ENCODE results near the gene ANKRD29. TPM values are rescaled to one million over a fixed set of nuclear protein-coding genes. Genes with fewer than 3 reads are reported as not detected.

Gene ANKRD29
- polyA plus RNA-seq, 1 donor (not counting 4 experiments of a cell fraction or from before 2014, with no cell fraction given): 3.7 TPM

DNA sequence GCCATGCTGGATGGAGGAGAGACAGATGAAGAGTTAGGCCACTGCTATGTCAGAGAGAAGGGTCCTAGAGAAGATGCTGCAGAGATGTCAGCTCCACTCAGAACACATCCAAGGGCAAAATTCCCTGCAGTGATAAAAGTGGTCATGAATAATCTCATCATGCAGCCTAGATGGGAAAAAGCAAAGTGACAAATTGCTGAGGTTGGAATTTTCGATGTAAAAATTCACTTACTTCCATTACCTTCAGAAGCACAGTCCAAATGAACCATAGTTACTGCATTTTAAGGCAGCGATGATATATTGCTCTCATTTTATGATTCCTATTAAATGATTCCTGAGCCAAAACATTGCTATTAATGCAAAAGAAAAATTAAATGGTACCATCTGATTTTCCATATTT, 16.4 kb downstream of the ANKRD29 start:
- Histone ChIP-seq H3K27ac (ENCODE audit: control insufficient read depth, insufficient read depth, low read length) (no peak overlapping the region), H3K4me3 (ENCODE audit: control insufficient read depth in 2 of 3, extremely low read depth in 1 of 3, insufficient read depth in 2 of 3, low read depth in 1 of 3, low read length in 3 of 3) (no peak overlapping the region), H3K27me3 (ENCODE audit: control insufficient read depth, extremely low read depth, insufficient read depth, low read length) (no peaks in the 10 kb centered on the region), H4K20me1 (ENCODE audit: control insufficient read depth, extremely low read depth, insufficient read depth, low read length) (no peaks in the 10 kb centered on the region), H3K4me1 (ENCODE audit: control insufficient read depth, extremely low read depth, insufficient read depth, low read length) (peaks cover 4% of the 10 kb centered on the region), H3K9me1 (ENCODE audit: control insufficient read depth, extremely low read depth, insufficient read depth, low read length) (no peaks in the 10 kb centered on the region), H3K79me2 (ENCODE audit: control insufficient read depth, insufficient read depth, low read length) (no peaks in the 10 kb centered on the region), H3K36me3 (ENCODE audit: control insufficient read depth in 2 of 2, extremely low read depth in 1 of 2, insufficient read depth in 2 of 2, low read length in 2 of 2) (no peaks in the 10 kb centered on the region), H2AFZ (ENCODE audit: control insufficient read depth, low read length) (no peak overlapping the region), H3K4me2 (ENCODE audit: control insufficient read depth, extremely low read depth, insufficient read depth, low read depth, low read length) (no peak overlapping the region), H3K9ac (ENCODE audit: control insufficient read depth, extremely low read depth, insufficient read depth, low read length) (no peak overlapping the region), H3K9me3 (ENCODE audit: control insufficient read depth, low read depth, low read length) (no peaks in the 10 kb centered on the region)
- dilution Hi-C loops (cut with MboI; ENCODE audit: extremely low pct_ligation_motif_present, low sequenced_read_pairs): no loop called here
- DNase-seq (ENCODE audit: low read depth, low spot score) (no peak), FAIRE-seq (no peak)
- TF ChIP-seq, protein P1, sequence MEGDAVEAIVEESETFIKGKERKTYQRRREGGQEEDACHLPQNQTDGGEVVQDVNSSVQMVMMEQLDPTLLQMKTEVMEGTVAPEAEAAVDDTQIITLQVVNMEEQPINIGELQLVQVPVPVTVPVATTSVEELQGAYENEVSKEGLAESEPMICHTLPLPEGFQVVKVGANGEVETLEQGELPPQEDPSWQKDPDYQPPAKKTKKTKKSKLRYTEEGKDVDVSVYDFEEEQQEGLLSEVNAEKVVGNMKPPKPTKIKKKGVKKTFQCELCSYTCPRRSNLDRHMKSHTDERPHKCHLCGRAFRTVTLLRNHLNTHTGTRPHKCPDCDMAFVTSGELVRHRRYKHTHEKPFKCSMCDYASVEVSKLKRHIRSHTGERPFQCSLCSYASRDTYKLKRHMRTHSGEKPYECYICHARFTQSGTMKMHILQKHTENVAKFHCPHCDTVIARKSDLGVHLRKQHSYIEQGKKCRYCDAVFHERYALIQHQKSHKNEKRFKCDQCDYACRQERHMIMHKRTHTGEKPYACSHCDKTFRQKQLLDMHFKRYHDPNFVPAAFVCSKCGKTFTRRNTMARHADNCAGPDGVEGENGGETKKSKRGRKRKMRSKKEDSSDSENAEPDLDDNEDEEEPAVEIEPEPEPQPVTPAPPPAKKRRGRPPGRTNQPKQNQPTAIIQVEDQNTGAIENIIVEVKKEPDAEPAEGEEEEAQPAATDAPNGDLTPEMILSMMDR (optimal IDR thresholded peaks at IDR 0.05 in 1 of 3, IDR thresholded peaks at IDR 0.05 in 1 of 3, conservative IDR thresholded peaks at IDR 0.05 in 1 of 3; ENCODE audit: extremely low read depth in 1 of 3, insufficient read depth in 2 of 3, low read length in 3 of 3): no peak
- TF ChIP-seq EZH2 (IDR thresholded peaks at IDR 0.05; ENCODE audit: low read length): no peak

DNA sequence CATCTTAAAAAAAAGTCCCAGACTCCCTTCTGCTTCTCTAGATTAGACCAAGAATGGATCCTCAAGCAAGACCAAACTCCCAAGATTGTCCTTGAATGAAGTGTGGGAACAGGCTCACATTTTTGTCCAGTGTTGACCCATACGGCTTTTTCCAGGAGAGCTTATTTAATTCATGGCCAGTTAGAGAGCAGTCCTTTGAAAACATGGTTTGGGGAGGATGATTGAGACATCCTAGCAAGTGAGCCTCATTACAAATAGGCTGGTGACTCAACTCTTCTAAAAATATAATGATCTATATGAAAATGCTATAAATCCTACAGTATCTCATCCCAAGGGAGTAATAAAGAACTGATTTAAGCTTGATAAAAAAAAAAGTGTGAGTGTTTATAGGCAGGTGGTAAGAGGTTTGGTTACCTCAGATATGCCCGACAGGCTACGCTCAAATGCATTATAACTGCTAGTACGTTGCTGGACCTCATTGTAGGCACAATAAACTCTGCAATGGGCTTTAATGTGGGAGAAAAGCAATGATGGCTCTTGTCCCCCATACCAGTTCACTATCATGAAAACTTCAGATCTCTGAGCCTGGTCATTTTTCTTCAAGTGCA, 17.0 kb downstream of the ANKRD29 start:
- no peak overlapping the region for H3K27ac ChIP-seq (ENCODE audit: control insufficient read depth, insufficient read depth, low read length)
- no peak overlapping the region for H3K9ac ChIP-seq (ENCODE audit: control insufficient read depth, extremely low read depth, insufficient read depth, low read length)
- FAIRE-seq (no peak), DNase-seq (ENCODE audit: low read depth, low spot score) (no peak)
- H4K20me1 ChIP-seq (ENCODE audit: control insufficient read depth, extremely low read depth, insufficient read depth, low read length): no peaks in the 10 kb centered on the region
- no peaks in the 10 kb centered on the region for H3K4me1 ChIP-seq (ENCODE audit: control insufficient read depth, extremely low read depth, insufficient read depth, low read length)
- no peaks in the 10 kb centered on the region for H3K9me3 ChIP-seq (ENCODE audit: control insufficient read depth, low read depth, low read length)
- H3K4me2 ChIP-seq (ENCODE audit: control insufficient read depth, extremely low read depth, insufficient read depth, low read depth, low read length): no peak overlapping the region
- no peak for TF ChIP-seq EZH2 (IDR thresholded peaks at IDR 0.05; ENCODE audit: low read length)
- TF ChIP-seq, protein P1 (optimal IDR thresholded peaks at IDR 0.05 in 1 of 3, IDR thresholded peaks at IDR 0.05 in 1 of 3, conservative IDR thresholded peaks at IDR 0.05 in 1 of 3; ENCODE audit: extremely low read depth in 1 of 3, insufficient read depth in 2 of 3, low read length in 3 of 3): no peak
- H3K9me1 ChIP-seq (ENCODE audit: control insufficient read depth, extremely low read depth, insufficient read depth, low read length): no peaks in the 10 kb centered on the region
- H3K79me2 ChIP-seq (ENCODE audit: control insufficient read depth, insufficient read depth, low read length): no peaks in the 10 kb centered on the region
- H2AFZ ChIP-seq (ENCODE audit: control insufficient read depth, low read length): no peak overlapping the region
- H3K4me3 ChIP-seq (ENCODE audit: control insufficient read depth in 2 of 3, extremely low read depth in 1 of 3, insufficient read depth in 2 of 3, low read depth in 1 of 3, low read length in 3 of 3): no peak overlapping the region
- no peaks in the 10 kb centered on the region for H3K36me3 ChIP-seq (ENCODE audit: control insufficient read depth in 2 of 2, extremely low read depth in 1 of 2, insufficient read depth in 2 of 2, low read length in 2 of 2)
- H3K27me3 ChIP-seq (ENCODE audit: control insufficient read depth, extremely low read depth, insufficient read depth, low read length): no peaks in the 10 kb centered on the region
- dilution Hi-C loops (cut with MboI; ENCODE audit: extremely low pct_ligation_motif_present, low sequenced_read_pairs): no loop called here

Measured in keratinocyte (primary cell).